Effector memory CD4-positive, alpha-beta T cell (primary cell): ENCODE measurements around the gene GUCY2F.

ENCODE experiments used
- DNase-seq, 3 donors: peaks; one replicate each; pipeline ENCODE4 v3.0.0-alpha.2; 2020
- H3K27ac ChIP-seq: 2 replicates; pipeline ENCODE4 v1.7.0; 2013; ENCODE audit warnings: mild to moderate bottlenecking, low read length, moderate library complexity; ENCODE audit not compliant: insufficient read depth, poor library complexity, severe bottlenecking
- H3K27me3 ChIP-seq: replicated peaks from 2 replicates; pipeline ENCODE4 v1.7.0; 2013; ENCODE audit warnings: mild to moderate bottlenecking, low read length; ENCODE audit not compliant: insufficient read depth, control insufficient read depth, poor library complexity, severe bottlenecking
- H3K36me3 ChIP-seq: 2 replicates; pipeline ENCODE4 v1.7.0; 2013; ENCODE audit warnings: mild to moderate bottlenecking, low read length, moderate library complexity; ENCODE audit not compliant: control insufficient read depth, insufficient read depth
- H3K4me1 ChIP-seq: 2 replicates; pipeline ENCODE4 v1.7.0; 2013; ENCODE audit warnings: low read length, mild to moderate bottlenecking; ENCODE audit not compliant: control insufficient read depth, insufficient read depth, poor library complexity, severe bottlenecking
- H3K4me3 ChIP-seq: 2 replicates; pipeline ENCODE4 v1.7.0; 2013; ENCODE audit warnings: low read length, low read depth, mild to moderate bottlenecking; ENCODE audit not compliant: insufficient read depth, poor library complexity, severe bottlenecking
- H3K9me3 ChIP-seq: 2 replicates; pipeline ENCODE4 v1.7.0; 2013; ENCODE audit warnings: mild to moderate bottlenecking, low read length, moderate library complexity; ENCODE audit not compliant: control insufficient read depth

The GUCY2F gene

DNA sequence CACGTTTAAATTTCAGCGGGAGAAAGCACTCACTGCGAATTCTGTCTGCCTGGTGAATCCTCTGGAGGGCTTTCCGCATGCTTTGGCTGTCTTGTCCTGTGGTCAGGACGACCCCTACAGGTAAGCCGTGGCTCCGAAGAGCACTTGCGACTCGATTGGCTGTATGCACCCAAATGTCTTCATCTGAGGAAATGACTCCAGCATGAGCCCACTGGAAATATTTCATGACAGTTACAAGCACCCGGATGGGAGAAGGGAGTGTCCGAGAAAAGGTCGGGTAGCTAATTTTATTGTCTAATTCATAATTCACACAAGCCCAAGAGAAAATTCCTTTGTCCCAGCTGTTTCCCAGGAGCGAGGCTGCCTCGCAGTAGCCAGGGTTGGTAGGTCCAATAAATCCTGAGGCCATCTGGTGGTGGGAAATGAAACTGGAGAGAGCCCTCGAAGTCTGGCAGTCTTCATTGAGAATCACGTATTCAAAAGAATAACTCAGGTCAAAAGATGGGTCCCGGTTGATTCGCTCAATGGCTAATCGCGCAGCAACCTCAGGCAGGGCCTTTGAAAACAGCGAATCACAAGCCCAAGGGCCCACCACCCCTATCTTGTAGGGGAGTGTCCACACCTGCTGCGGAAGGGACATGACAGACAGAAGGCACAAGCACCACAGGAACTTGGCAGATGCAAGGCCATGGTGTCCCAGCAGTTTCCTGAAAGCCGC is 6.6 kb downstream of the GUCY2F start:
- no peaks in the 10 kb centered on the region for H3K9me3 ChIP-seq
- no peak for DNase-seq
- no peak overlapping the region for H3K27ac ChIP-seq
- H3K4me3 ChIP-seq = no peak overlapping the region
- no peaks in the 10 kb centered on the region for H3K36me3 ChIP-seq
- H3K27me3 ChIP-seq = no peaks in the 10 kb centered on the region
- H3K4me1 ChIP-seq = no peaks in the 10 kb centered on the region

DNA sequence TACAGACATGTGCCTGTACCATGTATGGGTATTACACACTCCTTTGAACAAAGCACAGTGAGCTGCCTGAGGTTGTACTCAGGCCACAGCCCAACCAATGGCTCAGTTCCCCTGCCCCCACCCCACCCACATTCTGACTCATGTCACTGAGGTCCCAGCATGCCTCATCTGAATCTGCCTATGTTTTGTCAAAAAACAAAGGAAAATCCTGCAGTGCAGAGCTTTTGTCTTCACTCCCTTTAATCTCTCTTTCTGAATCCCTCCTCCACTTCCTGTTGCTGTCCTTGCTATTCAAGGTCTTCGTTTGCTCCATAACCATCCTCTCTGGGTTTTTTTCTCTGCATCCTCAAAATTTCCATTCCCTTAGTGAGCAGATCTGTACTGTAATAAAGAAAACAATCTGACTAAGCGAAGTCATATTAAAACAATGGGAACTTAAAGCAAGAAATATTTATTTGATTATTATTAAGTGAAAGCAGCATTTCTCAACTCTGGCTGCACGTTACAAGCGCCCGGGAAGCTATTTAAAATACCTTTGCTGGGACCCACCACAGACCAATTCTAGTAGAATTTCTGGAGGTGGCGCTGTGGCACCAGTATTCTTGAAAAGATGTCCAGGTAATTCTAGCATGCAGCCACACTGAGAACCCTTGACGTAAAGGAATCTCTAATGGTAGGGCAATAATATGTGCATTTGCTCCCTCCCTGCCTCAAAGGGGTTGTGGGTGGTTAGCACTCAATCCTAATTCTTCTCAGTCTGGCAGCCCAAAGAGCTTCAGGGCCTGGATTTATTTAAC is 8.7 kb downstream of the GUCY2F start:
- Histone ChIP-seq H3K4me1 (no peaks in the 10 kb centered on the region), H3K4me3 (no peak overlapping the region), H3K36me3 (no peaks in the 10 kb centered on the region), H3K27me3 (no peaks in the 10 kb centered on the region), H3K27ac (no peak overlapping the region), H3K9me3 (no peaks in the 10 kb centered on the region)
- DNase-seq = no peak

DNA sequence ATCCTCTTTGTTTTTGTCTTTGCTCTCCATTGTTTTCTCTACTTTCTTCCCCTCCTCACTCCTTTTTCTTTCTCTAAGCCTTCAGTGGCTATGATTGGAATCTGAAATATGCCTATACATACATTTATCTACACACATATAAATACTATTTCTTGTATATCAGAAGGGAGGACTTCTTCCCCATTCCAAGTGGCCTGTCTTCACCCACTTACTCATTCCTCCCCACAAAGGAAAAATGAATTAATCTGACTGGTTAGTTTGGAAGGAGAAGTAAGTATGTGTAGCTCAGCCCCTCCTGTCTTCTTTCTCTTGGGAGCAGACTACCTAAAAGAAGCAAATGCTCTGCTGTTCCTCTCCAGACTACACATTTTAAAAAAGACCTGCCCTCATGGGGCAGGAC is 17.7 kb downstream of the GUCY2F start:
- H3K4me3 ChIP-seq = no peak overlapping the region
- no peaks in the 10 kb centered on the region for H3K36me3 ChIP-seq
- H3K27me3 ChIP-seq = no peaks in the 10 kb centered on the region
- no peak overlapping the region for H3K27ac ChIP-seq
- H3K9me3 ChIP-seq = no peaks in the 10 kb centered on the region
- no peak for DNase-seq
- H3K4me1 ChIP-seq = no peaks in the 10 kb centered on the region

DNA sequence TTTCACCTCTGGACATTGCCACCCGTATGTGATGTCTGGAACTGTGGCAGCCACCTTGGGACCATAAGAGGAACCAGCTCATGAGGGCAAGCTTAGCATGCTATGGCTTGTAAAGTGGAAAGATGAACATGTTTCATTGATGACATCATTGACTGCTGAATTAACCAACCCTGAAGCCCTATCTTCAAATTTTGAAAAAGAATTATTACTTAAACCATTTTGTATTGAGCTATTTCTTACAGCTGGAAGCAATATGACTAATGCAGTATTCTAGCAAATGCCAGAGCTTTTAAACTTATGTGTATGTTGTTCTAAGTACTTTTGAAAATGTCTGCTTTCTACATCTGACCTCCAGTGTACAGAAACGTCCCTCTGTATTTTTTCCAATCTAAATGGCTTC is 18.1 kb downstream of the GUCY2F start:
- no peaks in the 10 kb centered on the region for H3K4me1 ChIP-seq
- no peak overlapping the region for H3K27ac ChIP-seq
- no peaks in the 10 kb centered on the region for H3K27me3 ChIP-seq
- H3K4me3 ChIP-seq = no peak overlapping the region
- no peak for DNase-seq
- no peaks in the 10 kb centered on the region for H3K36me3 ChIP-seq
- H3K9me3 ChIP-seq = no peaks in the 10 kb centered on the region

DNA sequence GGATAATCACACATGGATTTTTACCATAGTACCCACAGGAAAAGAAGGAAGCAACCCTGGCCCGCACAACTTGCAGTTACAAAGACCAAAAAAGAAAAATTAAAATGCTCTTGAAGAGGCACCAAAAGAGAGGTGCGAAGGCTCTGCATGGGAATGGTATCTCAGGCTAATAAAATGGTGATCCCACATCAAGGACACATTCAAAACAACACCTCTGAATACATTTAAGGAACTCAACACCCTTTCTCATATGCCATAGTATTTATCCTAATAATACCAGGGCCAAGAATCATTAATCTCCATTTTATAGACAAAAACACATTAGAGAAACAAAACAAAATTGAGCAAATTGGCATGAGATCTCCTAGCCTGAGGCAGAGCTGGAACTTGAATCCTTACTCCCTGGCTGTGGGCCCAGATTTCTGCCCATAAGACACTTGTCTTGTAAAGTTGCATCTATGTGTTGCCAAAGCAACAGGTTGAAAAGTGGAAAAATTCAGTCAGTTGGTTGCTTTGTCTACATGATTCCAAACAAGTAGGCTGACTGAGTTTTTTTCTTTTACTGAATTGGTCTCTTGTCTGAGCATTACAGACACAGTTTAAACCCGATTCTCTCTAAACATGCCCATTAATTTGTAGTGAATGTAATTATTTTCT is 33.5 kb downstream of the GUCY2F start:
- Histone ChIP-seq H3K9me3 (no peaks in the 10 kb centered on the region), H3K27ac (no peak overlapping the region), H3K27me3 (no peaks in the 10 kb centered on the region), H3K4me3 (no peak overlapping the region), H3K4me1 (no peaks in the 10 kb centered on the region), H3K36me3 (no peaks in the 10 kb centered on the region)
- no peak for DNase-seq

DNA sequence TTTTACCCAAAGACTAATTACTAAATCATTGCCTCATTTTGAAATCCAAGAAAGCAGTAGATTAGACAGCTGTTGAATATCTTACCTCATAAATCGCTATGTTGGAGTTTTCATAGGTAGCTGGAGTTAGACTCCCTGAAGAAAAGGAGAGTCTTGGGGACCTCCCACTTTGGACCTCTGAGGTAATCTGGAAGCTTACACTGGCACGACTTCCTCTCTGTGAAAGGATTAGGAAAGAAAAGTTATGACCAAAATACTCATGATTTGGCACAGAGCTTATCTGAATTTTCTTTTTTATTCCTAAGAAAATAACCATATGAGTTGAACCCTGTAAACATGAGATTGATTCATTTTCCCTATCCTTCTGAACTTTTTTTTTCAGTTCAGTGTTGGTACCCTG is 40.6 kb downstream of the GUCY2F start:
- H3K27ac ChIP-seq = no peak overlapping the region
- H3K36me3 ChIP-seq = no peaks in the 10 kb centered on the region
- H3K4me3 ChIP-seq = no peak overlapping the region
- no peaks in the 10 kb centered on the region for H3K27me3 ChIP-seq
- no peaks in the 10 kb centered on the region for H3K4me1 ChIP-seq
- no peaks in the 10 kb centered on the region for H3K9me3 ChIP-seq
- DNase-seq = no peak

DNA sequence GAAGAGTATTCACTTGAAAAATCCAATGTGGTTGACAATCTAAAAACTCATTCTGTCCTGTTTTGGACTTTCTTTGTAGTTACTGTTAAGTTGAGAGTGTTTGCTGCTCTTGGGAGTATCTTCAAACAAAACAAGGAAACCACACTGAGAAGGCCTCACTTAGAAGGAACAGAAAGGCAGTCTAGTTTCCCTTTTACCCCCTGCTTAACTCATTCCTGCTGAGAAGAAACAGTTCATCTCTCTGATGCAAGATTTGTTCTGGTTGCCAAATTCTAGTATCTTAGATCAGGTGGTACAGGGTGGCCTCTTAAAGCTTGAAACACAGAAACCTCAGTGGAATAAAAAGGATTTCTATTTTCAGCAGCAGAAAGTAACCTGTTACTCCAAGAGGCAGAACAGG is 41.4 kb downstream of the GUCY2F start:
- DNase-seq = no peak
- Histone ChIP-seq H3K4me1 (no peaks in the 10 kb centered on the region), H3K9me3 (no peaks in the 10 kb centered on the region), H3K36me3 (no peaks in the 10 kb centered on the region), H3K4me3 (no peak overlapping the region), H3K27ac (no peak overlapping the region), H3K27me3 (no peaks in the 10 kb centered on the region)

DNA sequence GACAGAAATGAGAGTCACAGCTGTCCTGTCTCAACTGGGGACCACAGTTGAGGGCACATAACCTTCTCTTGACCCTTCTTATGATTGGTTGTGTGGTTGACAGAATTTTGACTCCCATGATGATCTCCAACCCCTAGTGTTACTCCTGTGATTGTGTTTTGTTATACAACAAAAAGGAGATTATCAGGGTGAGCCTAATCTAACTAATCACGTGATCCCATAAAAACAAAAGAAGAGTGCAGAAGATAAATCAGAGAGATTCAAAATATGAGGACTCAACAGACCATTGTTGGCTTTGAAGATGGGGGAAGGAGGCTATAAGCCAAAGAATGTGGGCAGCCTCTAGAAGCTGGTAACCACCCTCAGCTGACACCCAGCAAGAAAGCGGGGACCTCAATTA is 72.7 kb downstream of the GUCY2F start:
- H3K27ac ChIP-seq = no peak overlapping the region
- no peaks in the 10 kb centered on the region for H3K36me3 ChIP-seq
- H3K27me3 ChIP-seq = no peaks in the 10 kb centered on the region
- no peak overlapping the region for H3K4me3 ChIP-seq
- no peaks in the 10 kb centered on the region for H3K9me3 ChIP-seq
- no peak for DNase-seq
- no peaks in the 10 kb centered on the region for H3K4me1 ChIP-seq

DNA sequence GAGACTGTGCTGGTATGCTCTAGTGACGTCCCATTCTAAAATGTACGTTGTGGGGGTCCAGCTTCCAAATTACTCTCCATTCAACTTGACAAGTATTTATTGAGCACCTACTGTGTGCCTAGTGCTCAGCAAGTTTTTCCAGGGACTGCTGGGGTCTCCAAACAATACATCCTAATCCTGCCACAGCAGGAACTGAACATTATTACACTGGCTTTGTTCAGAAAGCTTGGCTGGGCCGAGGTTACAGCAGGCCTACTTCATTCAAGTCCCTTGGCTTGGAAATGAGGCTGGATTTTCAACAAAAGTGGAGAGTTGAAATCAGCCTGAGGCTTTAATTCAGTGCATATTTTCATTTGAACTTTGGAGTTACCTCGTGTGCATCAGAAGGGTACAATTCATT is 78.0 kb downstream of the GUCY2F start:
- no peak for DNase-seq
- no peaks in the 10 kb centered on the region for H3K36me3 ChIP-seq
- no peak overlapping the region for H3K27ac ChIP-seq
- no peaks in the 10 kb centered on the region for H3K4me1 ChIP-seq
- H3K4me3 ChIP-seq = no peak overlapping the region
- no peaks in the 10 kb centered on the region for H3K9me3 ChIP-seq
- no peaks in the 10 kb centered on the region for H3K27me3 ChIP-seq

DNA sequence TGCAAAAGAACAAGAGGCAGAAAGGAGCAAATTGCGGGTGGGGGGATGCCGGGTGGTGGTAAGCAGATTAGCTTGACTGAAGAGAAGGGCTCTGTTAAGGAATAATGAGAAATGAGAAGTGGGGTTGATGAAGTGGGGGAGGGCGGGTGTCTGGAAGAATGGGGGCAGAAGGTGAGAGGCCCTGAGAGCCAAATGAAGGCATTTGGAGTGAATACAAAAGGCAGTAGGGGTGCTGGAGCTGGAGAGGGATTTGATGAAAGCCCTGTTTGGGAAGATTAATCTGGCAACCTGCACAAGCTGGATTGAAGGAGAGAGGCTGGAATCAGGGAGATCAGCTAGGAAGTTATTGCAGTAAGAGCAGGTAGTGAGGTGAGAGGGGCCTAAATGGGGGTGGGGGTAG is 82.1 kb downstream of the GUCY2F start:
- Histone ChIP-seq H3K27me3 (no peaks in the 10 kb centered on the region), H3K27ac (no peak overlapping the region), H3K4me1 (no peaks in the 10 kb centered on the region), H3K36me3 (no peaks in the 10 kb centered on the region), H3K9me3 (no peaks in the 10 kb centered on the region), H3K4me3 (no peak overlapping the region)
- no peak for DNase-seq
